Panc1 (cell line): ENCODE results near the gene VAT1L. TPM values are rescaled to one million over a fixed set of nuclear protein-coding genes. Genes with fewer than 3 reads are reported as not detected.

ENCODE experiments used
- ATAC-seq: fragments of 200-7000 bp; cut with Tn5 transposase; 2 replicates; pipeline ENCODE4 v1.9.1; 2020; ENCODE audit warnings: mild to moderate bottlenecking, moderate library complexity
- BruUV-seq: library from RNA; stranded (reverse); fragments of 400-500 nt; replicated peaks from 2 replicates; lab custom pipeline; 2021; lab: Mats Ljungman, UMichigan
- CTCF ChIA-PET: fragments of 300-600 bp; sonication (Branson Sonifier 250); formaldehyde crosslinking; loops from one replicate; lab custom pipeline; 2022; ENCODE audit warnings: antibody characterized with exemption; lab: Charles Lee
- POLR2A ChIA-PET: fragments of 300-600 bp; sonication (Branson Sonifier 250); formaldehyde crosslinking; loops from one replicate; lab custom pipeline; 2022; ENCODE audit warnings: antibody characterized with exemption; lab: Charles Lee
- DNase-seq: peaks from one replicate; pipeline ENCODE4 v3.0.0-alpha.2; 2010; ENCODE audit warnings: low read depth, low spot score
- H3K27ac ChIP-seq: 2 replicates; pipeline ENCODE4 v1.5.1; 2011; ENCODE audit warnings: mild to moderate bottlenecking, low read length, inconsistent platforms
- H3K27me3 ChIP-seq: fragments of 200-500 bp; sonication (Bioruptor generic); 2 replicates; pipeline ENCODE4 v1.6.0; 2014; ENCODE audit warnings: low read length, inconsistent platforms; ENCODE audit not compliant: control insufficient read depth, insufficient read depth
- H3K36me3 ChIP-seq: fragments of 200-500 bp; sonication (Bioruptor generic); 2 replicates; pipeline ENCODE4 v1.5.1; 2014; ENCODE audit warnings: inconsistent platforms, mild to moderate bottlenecking, low read length, moderate library complexity; ENCODE audit not compliant: control insufficient read depth, insufficient read depth
- H3K4me1 ChIP-seq: 2 replicates; pipeline ENCODE4 v1.5.1; 2011; ENCODE audit warnings: inconsistent platforms, mild to moderate bottlenecking, low read length, moderate library complexity; ENCODE audit not compliant: control insufficient read depth, insufficient read depth
- H3K4me3 ChIP-seq, 2 experiments: 2 replicates each; pipeline ENCODE4 v1.5.1; 2011 to 2012; ENCODE audit warnings: low read depth in 2 of 2, low read length in 2 of 2, mild to moderate bottlenecking in 2 of 2, inconsistent platforms in 1 of 2, moderate library complexity in 1 of 2
- H3K9me3 ChIP-seq: fragments of 200-500 bp; sonication (Bioruptor generic); 2 replicates; pipeline ENCODE4 v1.5.1; 2014; ENCODE audit warnings: low read depth, mild to moderate bottlenecking, inconsistent platforms, low read length, moderate library complexity; ENCODE audit not compliant: control insufficient read depth, insufficient read depth
- CTCF ChIP-seq: fragments of 450-650 bp; IDR thresholded peaks from 2 replicates; pipeline ENCODE4 v1.5.1; 2017; ENCODE audit warnings: mild to moderate bottlenecking
- POLR2AphosphoS5 ChIP-seq: IDR thresholded peaks from 2 replicates; pipeline ENCODE4 v1.6.1; 2012; ENCODE audit warnings: mild to moderate bottlenecking, low read depth, low read length, moderate library complexity
- SIN3A ChIP-seq: IDR thresholded peaks from 2 replicates; pipeline ENCODE4 v1.6.1; 2012; ENCODE audit warnings: low read depth, mild to moderate bottlenecking, low read length, moderate library complexity, borderline replicate concordance; ENCODE audit not compliant: insufficient read depth
- TCF7L2 ChIP-seq: IDR thresholded peaks from 2 replicates; pipeline ENCODE4 v1.6.1; 2011; ENCODE audit warnings: mild to moderate bottlenecking, low read depth, low read length, inconsistent platforms
- in situ Hi-C: cut with HindIII; loops from 2 replicates; pipeline ENCODE4 v1.10.0; 2016; ENCODE audit warnings: low sequenced_read_pairs, low pct_unique_long_range_greater_than_20kb
- intact Hi-C: fragments of 100-400 bp; cut with micrococcal nuclease; formaldehyde crosslinking; loops from one replicate; pipeline ENCODE4 v1.10.0; 2022; ENCODE audit not compliant: unreplicated experiment
- total RNA-seq: library from RNA; stranded (reverse); gene quantifications from one replicate; pipeline ENCODE4 v1.2.1, GENCODE V29; 2021; ENCODE audit not compliant: unreplicated experiment
- TF ChIP-seq, protein P1 (sequence below), 2 experiments: IDR thresholded peaks; 2 replicates each; pipeline ENCODE4 v1.6.1; 2011 to 2012; ENCODE audit warnings: low read depth in 2 of 2, control low read depth in 1 of 2, low read length in 1 of 2, mild to moderate bottlenecking in 1 of 2, moderate library complexity in 1 of 2; ENCODE audit not compliant: insufficient read depth in 1 of 2

Gene VAT1L
- total RNA-seq, 1 experiment from 2014 or later: not detected

- no peaks in the 10 kb centered on the region for H3K4me1 ChIP-seq
- no peaks in the 10 kb centered on the region for H3K9me3 ChIP-seq
- intact Hi-C loops (no loop called here), in situ Hi-C loops (no loop called here)
- CTCF ChIA-PET: no interaction called here
- no peaks in the 10 kb centered on the region for H3K36me3 ChIP-seq
- POLR2A ChIA-PET: no interaction called here
- TF ChIP-seq SIN3A (no peak), CTCF (no peak), TCF7L2 (no peak), POLR2AphosphoS5 (no peak)
- TF ChIP-seq, protein P1, sequence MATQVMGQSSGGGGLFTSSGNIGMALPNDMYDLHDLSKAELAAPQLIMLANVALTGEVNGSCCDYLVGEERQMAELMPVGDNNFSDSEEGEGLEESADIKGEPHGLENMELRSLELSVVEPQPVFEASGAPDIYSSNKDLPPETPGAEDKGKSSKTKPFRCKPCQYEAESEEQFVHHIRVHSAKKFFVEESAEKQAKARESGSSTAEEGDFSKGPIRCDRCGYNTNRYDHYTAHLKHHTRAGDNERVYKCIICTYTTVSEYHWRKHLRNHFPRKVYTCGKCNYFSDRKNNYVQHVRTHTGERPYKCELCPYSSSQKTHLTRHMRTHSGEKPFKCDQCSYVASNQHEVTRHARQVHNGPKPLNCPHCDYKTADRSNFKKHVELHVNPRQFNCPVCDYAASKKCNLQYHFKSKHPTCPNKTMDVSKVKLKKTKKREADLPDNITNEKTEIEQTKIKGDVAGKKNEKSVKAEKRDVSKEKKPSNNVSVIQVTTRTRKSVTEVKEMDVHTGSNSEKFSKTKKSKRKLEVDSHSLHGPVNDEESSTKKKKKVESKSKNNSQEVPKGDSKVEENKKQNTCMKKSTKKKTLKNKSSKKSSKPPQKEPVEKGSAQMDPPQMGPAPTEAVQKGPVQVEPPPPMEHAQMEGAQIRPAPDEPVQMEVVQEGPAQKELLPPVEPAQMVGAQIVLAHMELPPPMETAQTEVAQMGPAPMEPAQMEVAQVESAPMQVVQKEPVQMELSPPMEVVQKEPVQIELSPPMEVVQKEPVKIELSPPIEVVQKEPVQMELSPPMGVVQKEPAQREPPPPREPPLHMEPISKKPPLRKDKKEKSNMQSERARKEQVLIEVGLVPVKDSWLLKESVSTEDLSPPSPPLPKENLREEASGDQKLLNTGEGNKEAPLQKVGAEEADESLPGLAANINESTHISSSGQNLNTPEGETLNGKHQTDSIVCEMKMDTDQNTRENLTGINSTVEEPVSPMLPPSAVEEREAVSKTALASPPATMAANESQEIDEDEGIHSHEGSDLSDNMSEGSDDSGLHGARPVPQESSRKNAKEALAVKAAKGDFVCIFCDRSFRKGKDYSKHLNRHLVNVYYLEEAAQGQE (IDR thresholded peaks at IDR 0.05; ENCODE audit: insufficient read depth in 1 of 2, low read depth in 2 of 2, low read length in 1 of 2): no peak
- ATAC-seq (no peak), DNase-seq (no peak)
- no peak overlapping the region for H3K27ac ChIP-seq
- H3K4me3 ChIP-seq: no peak overlapping the region
- H3K27me3 ChIP-seq: no peaks in the 10 kb centered on the region; the same call in 1 of the 2 replicates
- no TSS peak for BruUV-seq
These were observed 45.7 kb downstream of the VAT1L start for GRCh38 chr16:77833921-77834634.

GRCh38 chr16:77834635-77835540 lies 46.5 kb downstream of the VAT1L start:
- POLR2A ChIA-PET: no interaction called here
- no TSS peak for BruUV-seq
- ATAC-seq: no peak
- Histone ChIP-seq H3K4me1 (no peaks in the 10 kb centered on the region), H3K4me3 (no peak overlapping the region), H3K27me3 (no peaks in the 10 kb centered on the region; the same call in 1 of the 2 replicates), H3K36me3 (no peaks in the 10 kb centered on the region), H3K9me3 (no peaks in the 10 kb centered on the region), H3K27ac (no peak overlapping the region)
- intact Hi-C loops (no loop called here), in situ Hi-C loops (no loop called here)
- CTCF ChIA-PET: no interaction called here
- TF ChIP-seq, protein P1 (IDR thresholded peaks at IDR 0.05; ENCODE audit: insufficient read depth in 1 of 2, low read depth in 2 of 2, low read length in 1 of 2): no peak
- no peak for TF ChIP-seq SIN3A
- DNase-seq: no peak
